ENCODE results near the gene TMEM45A. TPM values are rescaled to one million over a fixed set of nuclear protein-coding genes. Genes with fewer than 3 reads are reported as not detected.

Gene TMEM45A
- polyA plus RNA-seq, 1 of the 3 experiments (the other 2 are of a cell fraction) = 6.4 TPM

DNA sequence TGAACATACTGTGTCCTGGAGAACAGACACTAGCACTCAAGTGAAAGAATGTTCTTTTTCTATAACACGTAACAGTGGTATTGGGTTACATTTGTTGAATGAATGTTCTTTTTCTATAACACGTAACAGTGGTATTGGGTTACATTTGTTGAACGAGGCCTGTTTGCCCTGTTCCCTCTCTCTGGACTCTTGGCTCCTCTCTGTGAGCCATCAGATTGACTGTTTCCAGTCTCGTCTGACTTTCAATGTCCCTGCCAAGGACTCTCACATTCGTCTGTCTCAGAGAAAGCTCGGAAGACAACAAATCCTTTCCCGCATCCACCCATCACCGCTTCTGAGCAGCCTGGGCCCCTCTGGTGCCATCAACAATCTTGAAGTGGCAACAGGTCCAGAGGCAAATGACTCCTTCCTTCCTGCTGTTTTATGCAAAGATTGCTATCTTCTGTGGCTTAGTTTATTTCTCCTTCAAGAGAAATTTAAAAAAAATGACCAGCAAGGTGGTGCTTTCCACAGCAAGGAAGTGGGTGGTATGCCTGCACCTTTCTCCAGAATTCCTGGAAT lies 8.0 kb downstream of the TMEM45A start:
- H3K4me1 ChIP-seq (ENCODE audit: control insufficient read depth in 1 of 2, insufficient read depth in 2 of 2, low read depth in 1 of 2, low read length in 1 of 2) = no peaks in the 10 kb centered on the region; a peak in 1 of 4 replicates
- H3K4me2 ChIP-seq = no peak overlapping the region
- H3F3A ChIP-seq (replicated peaks; ENCODE audit: insufficient read depth) = peaks cover 5% of the 10 kb centered on the region
- no peaks in the 10 kb centered on the region for H3K9me3 ChIP-seq
- H3K79me2 ChIP-seq (ENCODE audit: insufficient read depth) = no peaks in the 10 kb centered on the region
- no peak overlapping the region for H3K27ac ChIP-seq (ENCODE audit: low read depth in 2 of 2, low read length in 1 of 2)
- no peak for DNase-seq
- peaks cover 0 to 3% of the 10 kb centered on the region in 2 experiments for H3K36me3 ChIP-seq (replicated peaks in 1 of 2; ENCODE audit: control insufficient read depth in 1 of 2, insufficient read depth in 2 of 2, low read length in 1 of 2)
- CTCF ChIA-PET = no interaction called here
- H2AFZ ChIP-seq (ENCODE audit: low read depth) = no peak overlapping the region
- POLR2A ChIA-PET = no interaction called here
- no peak overlapping the region for H3K9ac ChIP-seq
- WGBS (ENCODE audit: low lambda C conversion rate) = 88% methylated on average over 8 of the region's 8 CpGs
- no peaks in the 10 kb centered on the region for H4K20me1 ChIP-seq (ENCODE audit: insufficient read depth)
- H3K9me2 ChIP-seq = no peaks in the 10 kb centered on the region
- H3K27me3 ChIP-seq (ENCODE audit: insufficient read depth) = no peaks in the 10 kb centered on the region
- TF ChIP-seq, protein P1, sequence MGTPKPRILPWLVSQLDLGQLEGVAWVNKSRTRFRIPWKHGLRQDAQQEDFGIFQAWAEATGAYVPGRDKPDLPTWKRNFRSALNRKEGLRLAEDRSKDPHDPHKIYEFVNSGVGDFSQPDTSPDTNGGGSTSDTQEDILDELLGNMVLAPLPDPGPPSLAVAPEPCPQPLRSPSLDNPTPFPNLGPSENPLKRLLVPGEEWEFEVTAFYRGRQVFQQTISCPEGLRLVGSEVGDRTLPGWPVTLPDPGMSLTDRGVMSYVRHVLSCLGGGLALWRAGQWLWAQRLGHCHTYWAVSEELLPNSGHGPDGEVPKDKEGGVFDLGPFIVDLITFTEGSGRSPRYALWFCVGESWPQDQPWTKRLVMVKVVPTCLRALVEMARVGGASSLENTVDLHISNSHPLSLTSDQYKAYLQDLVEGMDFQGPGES (IDR thresholded peaks at IDR 0.05; ENCODE audit: low read depth, low read length) = no peak
- TF ChIP-seq, protein P2, sequence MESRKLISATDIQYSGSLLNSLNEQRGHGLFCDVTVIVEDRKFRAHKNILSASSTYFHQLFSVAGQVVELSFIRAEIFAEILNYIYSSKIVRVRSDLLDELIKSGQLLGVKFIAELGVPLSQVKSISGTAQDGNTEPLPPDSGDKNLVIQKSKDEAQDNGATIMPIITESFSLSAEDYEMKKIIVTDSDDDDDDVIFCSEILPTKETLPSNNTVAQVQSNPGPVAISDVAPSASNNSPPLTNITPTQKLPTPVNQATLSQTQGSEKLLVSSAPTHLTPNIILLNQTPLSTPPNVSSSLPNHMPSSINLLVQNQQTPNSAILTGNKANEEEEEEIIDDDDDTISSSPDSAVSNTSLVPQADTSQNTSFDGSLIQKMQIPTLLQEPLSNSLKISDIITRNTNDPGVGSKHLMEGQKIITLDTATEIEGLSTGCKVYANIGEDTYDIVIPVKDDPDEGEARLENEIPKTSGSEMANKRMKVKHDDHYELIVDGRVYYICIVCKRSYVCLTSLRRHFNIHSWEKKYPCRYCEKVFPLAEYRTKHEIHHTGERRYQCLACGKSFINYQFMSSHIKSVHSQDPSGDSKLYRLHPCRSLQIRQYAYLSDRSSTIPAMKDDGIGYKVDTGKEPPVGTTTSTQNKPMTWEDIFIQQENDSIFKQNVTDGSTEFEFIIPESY (IDR thresholded peaks at IDR 0.05; ENCODE audit: borderline replicate concordance, low read depth) = no peak
- TF ChIP-seq, protein P3, sequence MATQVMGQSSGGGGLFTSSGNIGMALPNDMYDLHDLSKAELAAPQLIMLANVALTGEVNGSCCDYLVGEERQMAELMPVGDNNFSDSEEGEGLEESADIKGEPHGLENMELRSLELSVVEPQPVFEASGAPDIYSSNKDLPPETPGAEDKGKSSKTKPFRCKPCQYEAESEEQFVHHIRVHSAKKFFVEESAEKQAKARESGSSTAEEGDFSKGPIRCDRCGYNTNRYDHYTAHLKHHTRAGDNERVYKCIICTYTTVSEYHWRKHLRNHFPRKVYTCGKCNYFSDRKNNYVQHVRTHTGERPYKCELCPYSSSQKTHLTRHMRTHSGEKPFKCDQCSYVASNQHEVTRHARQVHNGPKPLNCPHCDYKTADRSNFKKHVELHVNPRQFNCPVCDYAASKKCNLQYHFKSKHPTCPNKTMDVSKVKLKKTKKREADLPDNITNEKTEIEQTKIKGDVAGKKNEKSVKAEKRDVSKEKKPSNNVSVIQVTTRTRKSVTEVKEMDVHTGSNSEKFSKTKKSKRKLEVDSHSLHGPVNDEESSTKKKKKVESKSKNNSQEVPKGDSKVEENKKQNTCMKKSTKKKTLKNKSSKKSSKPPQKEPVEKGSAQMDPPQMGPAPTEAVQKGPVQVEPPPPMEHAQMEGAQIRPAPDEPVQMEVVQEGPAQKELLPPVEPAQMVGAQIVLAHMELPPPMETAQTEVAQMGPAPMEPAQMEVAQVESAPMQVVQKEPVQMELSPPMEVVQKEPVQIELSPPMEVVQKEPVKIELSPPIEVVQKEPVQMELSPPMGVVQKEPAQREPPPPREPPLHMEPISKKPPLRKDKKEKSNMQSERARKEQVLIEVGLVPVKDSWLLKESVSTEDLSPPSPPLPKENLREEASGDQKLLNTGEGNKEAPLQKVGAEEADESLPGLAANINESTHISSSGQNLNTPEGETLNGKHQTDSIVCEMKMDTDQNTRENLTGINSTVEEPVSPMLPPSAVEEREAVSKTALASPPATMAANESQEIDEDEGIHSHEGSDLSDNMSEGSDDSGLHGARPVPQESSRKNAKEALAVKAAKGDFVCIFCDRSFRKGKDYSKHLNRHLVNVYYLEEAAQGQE (IDR thresholded peaks at IDR 0.05; ENCODE audit: low read depth, low read length) = no peak
- no peak for TF ChIP-seq JUND (IDR thresholded peaks at IDR 0.05)
- no peak for TF ChIP-seq SMC3 (IDR thresholded peaks at IDR 0.05; ENCODE audit: low read depth, low read length)
- TF ChIP-seq GATA2 (CRISPR knock-in tag; IDR thresholded peaks at IDR 0.05) = no peak
- no peak for TF ChIP-seq FOXM1 (IDR thresholded peaks at IDR 0.05; ENCODE audit: low read depth)
- no peak for TF ChIP-seq RXRA (IDR thresholded peaks at IDR 0.05; ENCODE audit: borderline replicate concordance, low read depth)
- TF ChIP-seq EP300 (IDR thresholded peaks at IDR 0.05; ENCODE audit: borderline replicate concordance in 1 of 2, low read depth in 1 of 2, low read length in 1 of 2) = no peak
- TF ChIP-seq RFX5 (IDR thresholded peaks at IDR 0.05; ENCODE audit: low read length) = no peak
- TF ChIP-seq CHD2 (IDR thresholded peaks at IDR 0.05; ENCODE audit: low read length, partially characterized antibody) = no peak
- no peak for TF ChIP-seq FOSL2 (IDR thresholded peaks at IDR 0.05; ENCODE audit: borderline replicate concordance, low read depth)
- TF ChIP-seq MEF2A (IDR thresholded peaks at IDR 0.05; ENCODE audit: borderline replicate concordance, low read depth) = no peak
- no peak for TF ChIP-seq TCF12 (IDR thresholded peaks at IDR 0.05)
- no peak for TF ChIP-seq TAF1 (IDR thresholded peaks at IDR 0.05; ENCODE audit: borderline replicate concordance, low read depth, low read length)
- TF ChIP-seq MXI1 (IDR thresholded peaks at IDR 0.05; ENCODE audit: low read depth, low read length) = no peak
- no peak for TF ChIP-seq NFIC (IDR thresholded peaks at IDR 0.05; ENCODE audit: borderline replicate concordance)
- no peak for TF ChIP-seq ELF1 (IDR thresholded peaks at IDR 0.05)
- H3K4me3 ChIP-seq (ENCODE audit: low read depth in 2 of 2, low read length in 1 of 2) = no peak overlapping the region
